Transverse colon (tissue), 3 donors: Measurements from ENCODE around the gene HK1.

ENCODE experiments used
- CTCF ChIP-seq, 5 experiments: fragments of 200-600 bp in 3 of 5; fragments of 450-650 bp in 2 of 5; sonication (generic) in 3 of 5; IDR thresholded peaks; 1 replicate in 2 of 5; 2 replicates in 3 of 5; pipeline ENCODE4 v1.5.1; 2016 to 2017; ENCODE audit warnings: antibody characterized with exemption in 5 of 5, inconsistent platforms in 3 of 5, mild to moderate bottlenecking in 2 of 5, moderate library complexity in 1 of 5
- EP300 ChIP-seq: sonication (generic); formaldehyde crosslinking; IDR thresholded peaks from one replicate; pipeline ENCODE4 v1.6.1; 2017; ENCODE audit warnings: antibody characterized with exemption, low read depth
- POLR2A ChIP-seq: fragments of 450-650 bp; IDR thresholded peaks from one replicate; pipeline ENCODE4 v1.6.1; 2016; ENCODE audit warnings: antibody characterized with exemption, mild to moderate bottlenecking, moderate library complexity

- TF ChIP-seq EP300 = no peak
- no peak for TF ChIP-seq CTCF (IDR thresholded peaks at IDR 0.05)
- no peak for TF ChIP-seq POLR2A
These were observed 37.5 kb downstream of the HK1 start for GRCh38 chr10:69315610-69316312.
